Nucleus accumbens (tissue), 56 donors: ENCODE results near the gene PRPSAP2.

Experiments
- DNase-seq, 56 donors: peaks; one replicate each; lab custom pipeline; 2025; lab: John Stamatoyannopoulos, UW

The PRPSAP2 gene

DNA sequence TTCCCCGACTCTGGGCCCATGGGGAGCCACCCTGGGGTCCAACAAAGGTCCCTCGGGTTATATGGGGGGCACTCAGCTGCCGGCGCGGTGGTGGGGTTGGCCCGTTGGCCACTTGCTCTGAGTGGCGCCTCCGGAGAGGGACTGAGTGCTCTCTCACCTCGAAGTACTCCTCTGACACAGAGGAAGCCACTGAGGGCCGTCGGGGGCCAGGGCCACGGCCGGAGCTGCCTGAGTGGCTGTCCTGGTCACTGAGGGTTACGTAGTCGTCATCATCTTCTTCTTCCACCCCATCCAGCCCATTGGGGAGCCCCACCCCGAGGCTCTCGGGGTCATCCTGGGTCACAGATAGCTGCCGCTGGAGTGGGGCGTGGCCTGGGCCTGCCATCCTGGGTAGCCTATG is 119.7 kb downstream of the PRPSAP2 start:
- DNase-seq: no peak

DNA sequence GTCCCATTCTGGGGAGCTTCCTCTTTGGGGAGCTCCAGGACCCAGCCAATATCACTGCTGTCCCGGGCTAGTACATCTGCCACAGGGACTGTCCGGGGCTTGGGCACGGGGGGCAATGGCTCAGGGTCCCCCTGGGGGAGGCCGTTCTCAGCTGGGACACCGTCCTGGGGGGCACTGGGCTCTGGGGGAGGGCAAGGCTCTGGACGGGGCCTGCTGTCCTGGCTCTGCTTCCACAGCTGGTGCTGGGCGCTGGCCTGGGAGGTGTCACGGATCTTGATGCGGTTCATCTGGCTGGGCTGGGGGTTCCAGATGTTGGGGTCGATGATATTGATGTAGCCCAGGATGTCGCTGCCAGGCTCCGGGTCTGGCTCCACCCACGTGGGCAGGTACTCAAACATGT is 120.1 kb downstream of the PRPSAP2 start:
- no peak for DNase-seq

DNA sequence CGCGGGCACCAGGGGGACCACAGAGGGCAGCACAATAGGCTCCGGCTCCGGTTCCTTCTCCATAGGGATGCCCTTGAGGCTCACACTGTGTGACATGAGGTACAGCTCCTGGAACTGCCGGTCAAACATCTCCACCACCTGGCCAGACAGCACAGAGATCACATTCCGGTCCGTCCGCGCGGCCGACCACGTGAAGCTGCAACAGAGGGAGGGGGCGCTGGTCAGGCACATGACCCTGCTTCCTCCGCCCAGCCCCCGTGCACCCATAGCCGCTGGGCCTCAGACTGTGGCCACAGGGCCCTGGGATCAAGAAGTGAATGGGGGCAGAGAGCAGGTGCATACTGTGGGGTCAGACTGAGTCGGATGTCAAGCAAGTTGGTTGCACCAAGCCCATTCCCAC is 120.7 kb downstream of the PRPSAP2 start:
- DNase-seq: no peak
